GM21381 (cell line): ENCODE data around the gene CAMTA1.
"Not testable (repeated sequence)": the region's sequence is repeated elsewhere in the genome, so short reads cannot be mapped to it uniquely, and the experiment has no call there.

Experiments used
- ATAC-seq: cut with Tn5 transposase; IDR thresholded peaks from one replicate; pipeline ENCODE4 v1.9.1; 2021; ENCODE audit warnings: mild to moderate bottlenecking, moderate library complexity; ENCODE audit not compliant: unreplicated experiment

Gene CAMTA1

GRCh38 chr1:7784492-7785071 lies 999.3 kb downstream of the CAMTA1 start:
- no peak for ATAC-seq

DNA sequence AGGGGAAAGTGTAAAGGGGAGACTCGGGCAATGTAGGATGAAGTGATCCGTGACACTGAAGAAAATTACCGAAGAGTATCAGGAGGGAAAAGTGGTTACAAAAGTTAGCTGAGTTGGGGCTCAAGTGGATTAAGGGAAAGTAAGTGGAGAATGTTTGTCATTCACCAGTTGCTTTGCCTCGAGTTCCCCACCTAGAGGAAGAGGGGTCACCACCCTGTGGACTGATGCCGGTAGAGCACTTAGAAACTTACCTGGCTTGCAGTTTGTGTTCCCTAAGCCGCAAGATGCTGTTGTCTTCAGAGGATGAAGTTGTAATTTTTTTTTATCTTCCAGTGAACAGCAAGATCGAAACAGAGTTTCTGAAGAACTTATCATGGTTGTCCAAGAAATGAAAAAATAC lies 999.9 kb downstream of the CAMTA1 start:
- ATAC-seq: no peak

DNA sequence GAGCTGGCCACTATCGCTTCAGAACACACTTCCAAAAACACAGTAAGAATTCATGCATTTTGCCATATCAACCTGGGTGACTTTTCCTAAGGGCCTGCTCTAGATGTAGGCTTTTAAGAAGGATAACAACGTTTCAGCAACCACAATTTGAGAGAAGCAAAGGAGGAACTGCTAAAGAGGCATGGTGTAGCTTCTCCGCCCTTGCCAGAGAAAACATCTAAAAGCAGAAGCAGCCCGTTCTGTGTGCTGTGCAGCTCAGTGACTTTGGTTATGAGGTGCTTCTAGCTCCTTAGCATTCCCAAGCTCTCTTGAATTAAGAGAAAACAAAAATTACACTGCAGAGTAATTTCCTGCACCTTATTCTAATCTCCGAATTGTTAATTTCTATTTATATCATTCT lies 1001.5 kb downstream of the CAMTA1 start:
- ATAC-seq: no peak

- no peak for ATAC-seq
Measured at GRCh38 chr1:7789828-7790227, 1004.6 kb downstream of the CAMTA1 start.

GRCh38 chr1:7791027-7791426 lies 1005.8 kb downstream of the CAMTA1 start:
- ATAC-seq: not testable (repeated sequence)

GRCh38 chr1:7795406-7795805 lies 1010.2 kb downstream of the CAMTA1 start:
- ATAC-seq: no peak

DNA sequence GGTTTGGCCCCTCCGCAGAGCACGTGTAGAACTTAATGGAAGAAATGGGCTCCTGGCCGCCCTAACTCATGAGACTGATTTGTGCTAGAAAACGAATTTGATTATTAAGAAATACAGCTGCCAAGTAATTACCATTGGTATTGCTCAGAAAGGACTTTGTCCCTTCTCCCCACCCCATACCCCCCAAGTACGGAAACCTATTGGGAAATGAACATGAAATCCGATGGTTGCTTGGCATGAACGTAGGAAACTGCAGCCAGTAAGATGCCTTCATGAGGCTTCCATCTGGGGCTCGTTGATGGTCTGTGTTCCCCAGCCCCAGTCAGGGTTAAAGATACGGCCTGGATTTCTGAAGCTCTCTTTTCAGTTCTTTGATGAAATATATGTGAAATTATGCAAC lies 1020.2 kb downstream of the CAMTA1 start:
- no peak for ATAC-seq

- no peak for ATAC-seq
Measured at GRCh38 chr1:7808253-7808844, 1023.1 kb downstream of the CAMTA1 start.

GRCh38 chr1:7809742-7810141 lies 1024.5 kb downstream of the CAMTA1 start:
- ATAC-seq: no peak

- ATAC-seq: no peak
Measured at GRCh38 chr1:7810395-7810794, 1025.1 kb downstream of the CAMTA1 start.

- no peak for ATAC-seq
Measured at GRCh38 chr1:7811476-7811875, 1026.2 kb downstream of the CAMTA1 start.

DNA sequence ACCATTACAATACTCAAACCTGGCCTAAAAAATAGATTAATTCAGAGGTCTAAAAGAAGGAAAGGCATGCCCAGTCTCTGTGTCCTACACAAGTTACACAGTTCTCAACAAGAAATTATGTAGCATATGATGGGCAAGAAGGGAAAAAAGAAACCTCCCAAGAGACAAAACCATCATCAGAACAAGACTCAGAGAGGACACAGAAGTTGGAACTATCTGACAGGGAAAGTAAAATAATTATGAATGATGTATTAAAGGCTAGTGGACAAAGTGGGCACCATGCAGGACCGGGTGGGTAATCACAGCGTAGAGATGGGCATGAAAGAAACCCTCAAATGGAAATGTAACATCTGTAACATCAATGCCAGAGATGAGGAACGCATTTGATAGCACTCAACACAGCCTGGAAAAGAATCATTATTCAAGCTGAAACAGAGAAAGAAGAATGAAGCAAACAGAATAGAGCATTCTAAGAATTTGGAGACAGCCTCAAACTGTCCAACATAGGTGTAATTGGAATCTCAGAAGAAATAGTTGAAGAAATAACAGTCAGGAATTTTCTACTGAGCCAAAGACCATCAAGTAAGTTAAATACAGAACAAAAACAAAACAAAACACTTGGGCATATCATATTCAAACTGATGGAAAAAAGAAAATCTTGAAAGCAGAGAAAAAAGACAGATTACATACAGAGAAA lies 1028.6 kb downstream of the CAMTA1 start:
- ATAC-seq: no peak
